ENCODE results near the gene FLNB. TPM values are rescaled to one million over a fixed set of nuclear protein-coding genes. Genes with fewer than 3 reads are reported as not detected.
A peak's percentile ranks its signal among the peaks of the same experiment; 100 is the strongest.

The FLNB gene
- total and polyA plus RNA-seq, 2 of the 13 experiments (the other 11 are each of a cell fraction or from before 2014, with no cell fraction given) = 106 to 130 TPM

- no peak for TF ChIP-seq HBP1 (CRISPR knock-in tag; IDR thresholded peaks at IDR 0.05; ENCODE audit: low read depth)
- TF ChIP-seq TFAP4 (IDR thresholded peaks at IDR 0.05; ENCODE audit: borderline replicate concordance, low read depth) = no peak
- TF ChIP-seq ZSCAN12 (CRISPR knock-in tag; IDR thresholded peaks at IDR 0.05) = no peak
- no peak for TF ChIP-seq ZBTB37 (CRISPR knock-in tag; IDR thresholded peaks at IDR 0.05)
- no peak for TF ChIP-seq ZNF468 (CRISPR knock-in tag; IDR thresholded peaks at IDR 0.05)
- no peak for TF ChIP-seq ZBTB7B (CRISPR knock-in tag; IDR thresholded peaks at IDR 0.05)
- no peak for TF ChIP-seq MLLT10 (CRISPR knock-in tag; IDR thresholded peaks at IDR 0.05)
- no peak for TF ChIP-seq TMF1 (CRISPR knock-in tag; IDR thresholded peaks at IDR 0.05; ENCODE audit: low read depth)
- no peak for TF ChIP-seq HNRNPLL (IDR thresholded peaks at IDR 0.05; ENCODE audit: low read depth, low read length, poor library complexity, severe bottlenecking)
- no peak for TF ChIP-seq RBFOX2 (IDR thresholded peaks at IDR 0.05; ENCODE audit: low read depth, low read length)
- no peak for TF ChIP-seq RNF2 (conservative IDR thresholded peaks at IDR 0.05; ENCODE audit: low read depth)
- no peak for TF ChIP-seq BCL3 (CRISPR knock-in tag; IDR thresholded peaks at IDR 0.05)
- 0 out of 2 replicates have a peak, but pooled peaks have one; percentile 37 for TF ChIP-seq KDM5B (CRISPR knock-in tag; IDR thresholded peaks at IDR 0.05; ENCODE audit: borderline replicate concordance)
- no peak for TF ChIP-seq ATF3 (CRISPR knock-in tag; IDR thresholded peaks at IDR 0.05)
- TF ChIP-seq ZMYM3 (CRISPR knock-in tag; IDR thresholded peaks at IDR 0.05) = 0 out of 2 replicates have a peak, but pooled peaks have one; percentile 14
- no peak for TF ChIP-seq MTA1 (CRISPR knock-in tag; IDR thresholded peaks at IDR 0.05; ENCODE audit: borderline replicate concordance)
- TF ChIP-seq MAFG (CRISPR knock-in tag; IDR thresholded peaks at IDR 0.05) = no peak
- no peak for TF ChIP-seq POLR2AphosphoS2 (IDR thresholded peaks at IDR 0.05; ENCODE audit: low read depth, low read length)
- no peak for TF ChIP-seq TFDP1 (CRISPR knock-in tag; IDR thresholded peaks at IDR 0.05; ENCODE audit: borderline replicate concordance)
- no peak for TF ChIP-seq SMAD9 (CRISPR knock-in tag; IDR thresholded peaks at IDR 0.05)
- TF ChIP-seq PAF1 (CRISPR knock-in tag; IDR thresholded peaks at IDR 0.05) = no peak
- no peak for TF ChIP-seq MIXL1 (CRISPR knock-in tag; IDR thresholded peaks at IDR 0.05)
- TF ChIP-seq MAX (IDR thresholded peaks at IDR 0.05) = no peak; the same call in 1 of the 2 replicates
- TF ChIP-seq EHMT2 (IDR thresholded peaks at IDR 0.05; ENCODE audit: borderline replicate concordance, low read depth, low read length) = no peak
Observed at GRCh38 chr3:58041182-58041825, 33.1 kb downstream of the FLNB start (continued).
